ENCODE results near the gene ENC1. TPM values are rescaled to one million over a fixed set of nuclear protein-coding genes. Genes with fewer than 3 reads are reported as not detected.

Gene ENC1
- total and polyA plus RNA-seq, 7 experiments from 2014 or later: 0.77 to 18.1 (median 1.6) TPM

DNA sequence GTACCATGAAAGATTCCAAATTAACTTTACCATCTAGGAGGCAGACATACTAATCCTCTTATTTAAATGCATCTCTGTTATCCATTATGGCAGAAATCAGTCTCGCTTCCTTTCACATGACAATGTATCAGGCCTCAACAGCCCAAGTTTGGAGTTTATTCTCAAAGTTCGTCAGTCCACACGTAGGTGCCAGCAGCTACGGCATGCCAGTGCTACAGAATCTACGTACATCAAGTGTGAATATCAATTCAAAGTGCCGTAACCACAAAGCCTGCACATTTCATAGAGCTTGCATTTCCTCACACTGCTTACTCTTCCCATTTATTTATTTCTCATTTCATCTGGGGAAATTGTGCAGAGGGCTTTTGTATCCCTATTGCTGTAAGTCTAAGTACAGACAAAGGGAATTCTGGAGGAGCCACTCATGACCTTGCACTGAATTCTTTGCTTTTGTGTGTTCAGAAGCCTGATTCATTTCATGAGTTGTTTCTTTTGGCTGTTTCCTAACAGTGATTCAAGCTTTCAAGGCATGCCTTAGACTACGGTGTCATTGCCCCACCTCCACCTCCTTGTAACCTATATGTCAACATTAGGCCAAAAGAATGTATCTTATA is 10.0 kb downstream of the ENC1 start:
- Histone ChIP-seq H3K4me1 (ENCODE audit: control insufficient read depth in 2 of 2, insufficient read depth in 2 of 2, low read length in 2 of 2) (peaks cover 25 to 37% of the 10 kb centered on the region in 2 donors), H3K4me3 (ENCODE audit: low read length) (no peak overlapping the region), H3K27ac (ENCODE audit: low read depth, low read length) (peak overlapping the region; percentile 79), H3K27me3 (ENCODE audit: control insufficient read depth in 2 of 2, insufficient read depth in 2 of 2, low read length in 2 of 2) (no peaks in the 10 kb centered on the region), H3K36me3 (ENCODE audit: control insufficient read depth in 2 of 3, insufficient read depth in 3 of 3, low read length in 3 of 3) (no peaks in the 10 kb centered on the region), H3K9me3 (ENCODE audit: control insufficient read depth in 2 of 3, low read length in 3 of 3) (no peaks in the 10 kb centered on the region)
- H3K27me3 Mint-ChIP-seq: peaks cover 0 to 9% (median under 1%) of the 10 kb centered on the region in 5 donors
- peak overlapping the region in 7 of 10 donors; percentile 10 to 81 (median 63) for H3K4me3 Mint-ChIP-seq
- peak overlapping the region in 8 of 9 donors; percentile 64 to 96 (median 88) for H3K27ac Mint-ChIP-seq
- ATAC-seq (peak; percentile 76), DNase-seq (peak in 6 of 9 donors; percentile 35 to 84 (median 64))
- peaks cover 16 to 70% (median 25%) of the 10 kb centered on the region in 7 donors for H3K4me1 Mint-ChIP-seq
- POLR2A ChIA-PET: interaction anchor here (2.3 kb wide), 1 partner anchor 10 kb away, joined by 11 read pairs; the partner anchor contains the start of gene ENC1
- H3K9me3 Mint-ChIP-seq: no peaks in the 10 kb centered on the region
- CTCF ChIA-PET: interaction anchor here (1.7 kb wide), 1 partner anchor 10 kb away, joined by 8 read pairs; the partner anchor contains the start of gene ENC1
- peaks cover 0 to 24% (median 3%) of the 10 kb centered on the region in 5 donors for H3K36me3 Mint-ChIP-seq
- intact Hi-C loops (cut with micrococcal nuclease): loop anchor here (1.0 to 10.0 kb wide), 3 partner anchors 10 to 146 kb away; partner anchors contain the start of gene ENC1 (in 2 of the 2)

DNA sequence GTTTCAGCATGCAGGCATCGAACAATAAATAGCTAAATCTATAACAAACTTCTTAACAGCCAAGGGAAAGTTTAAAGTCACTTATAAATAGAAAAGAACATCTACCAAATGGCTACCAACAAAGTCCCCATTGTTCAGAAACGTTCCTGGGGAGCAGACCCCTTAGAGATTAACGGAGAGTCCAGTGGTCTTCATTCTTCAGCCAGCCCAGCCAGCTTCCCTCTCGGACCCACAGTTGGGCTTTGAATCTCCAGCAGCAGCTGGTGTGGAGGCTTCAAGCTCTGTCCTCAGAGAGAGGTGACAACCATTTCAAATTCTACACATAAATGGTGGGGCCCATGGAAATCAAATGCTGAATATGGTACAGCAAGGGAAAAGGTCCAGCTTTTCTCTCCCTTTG is 11.2 kb downstream of the ENC1 start:
- H3K4me1 ChIP-seq (ENCODE audit: control insufficient read depth in 2 of 2, insufficient read depth in 2 of 2, low read length in 2 of 2): peaks cover 25 to 37% of the 10 kb centered on the region in 2 donors
- H3K9me3 Mint-ChIP-seq: peaks cover 0 to 3% (median 0%) of the 10 kb centered on the region in 11 donors
- no peak for DNase-seq
- intact Hi-C loops (cut with micrococcal nuclease): no loop called here
- no peaks in the 10 kb centered on the region for H3K27me3 ChIP-seq (ENCODE audit: control insufficient read depth in 2 of 2, insufficient read depth in 2 of 2, low read length in 2 of 2)
- ATAC-seq: no peak
- H3K36me3 ChIP-seq (ENCODE audit: control insufficient read depth in 2 of 3, insufficient read depth in 3 of 3, low read length in 3 of 3): no peaks in the 10 kb centered on the region
- no peaks in the 10 kb centered on the region for H3K9me3 ChIP-seq (ENCODE audit: control insufficient read depth in 2 of 3, low read length in 3 of 3)
- peaks cover 0 to 13% (median 3%) of the 10 kb centered on the region in 5 donors for H3K36me3 Mint-ChIP-seq
- CTCF ChIA-PET: interaction anchor here (1.7 kb wide), 1 partner anchor 11 kb away, joined by 8 read pairs; the partner anchor contains the start of gene ENC1
- peak overlapping the region in 1 of 10 donors; percentile 78 for H3K4me3 Mint-ChIP-seq
- H3K27ac Mint-ChIP-seq: peak overlapping the region in 3 of 9 donors; percentile 48 to 95 (median 70)
- POLR2A ChIA-PET: interaction anchor here (2.3 kb wide), 1 partner anchor 12 kb away, joined by 11 read pairs; the partner anchor contains the start of gene ENC1
- peaks cover 16 to 64% (median 25%) of the 10 kb centered on the region in 7 donors for H3K4me1 Mint-ChIP-seq
- no peak overlapping the region for H3K27ac ChIP-seq (ENCODE audit: low read depth, low read length)
- H3K27me3 Mint-ChIP-seq: peaks cover 0 to 12% (median 0%) of the 10 kb centered on the region in 5 donors
- H3K4me3 ChIP-seq (ENCODE audit: low read length): no peak overlapping the region

DNA sequence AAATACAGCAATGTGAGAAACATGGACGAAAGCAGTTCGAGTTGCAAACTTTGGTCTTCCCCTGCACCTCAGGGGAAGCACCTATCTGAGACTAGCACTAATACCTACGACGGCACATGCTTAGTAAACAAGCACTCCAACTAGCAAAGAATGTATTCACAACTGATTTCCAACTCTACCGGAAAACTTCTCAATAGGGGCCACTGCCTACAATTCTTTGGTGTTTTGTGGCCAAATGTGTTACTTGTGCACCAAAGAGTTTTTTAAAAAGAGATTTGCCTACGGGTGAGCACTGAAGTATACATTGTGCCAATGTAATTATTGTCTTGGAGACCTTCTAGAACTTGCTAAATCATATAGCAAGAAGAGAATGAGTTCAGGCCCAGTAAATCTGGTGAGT is 12.2 kb downstream of the ENC1 start:
- Mint-ChIP-seq H3K4me3 (no peak overlapping the region), H3K9me3 (peaks cover 0 to 5% (median 0%) of the 10 kb centered on the region in 11 donors), H3K36me3 (peaks cover 0 to 18% (median 3%) of the 10 kb centered on the region in 5 donors), H3K27ac (peak overlapping the region in 2 of 9 donors; percentile 22 to 95), H3K4me1 (peaks cover 16 to 59% (median 25%) of the 10 kb centered on the region in 7 donors), H3K27me3 (peaks cover 0 to 20% (median under 1%) of the 10 kb centered on the region in 5 donors)
- H3K27ac ChIP-seq (ENCODE audit: low read depth, low read length): no peak overlapping the region
- H3K27me3 ChIP-seq (ENCODE audit: control insufficient read depth in 2 of 2, insufficient read depth in 2 of 2, low read length in 2 of 2): no peaks in the 10 kb centered on the region
- H3K9me3 ChIP-seq (ENCODE audit: control insufficient read depth in 2 of 3, low read length in 3 of 3): no peaks in the 10 kb centered on the region
- ATAC-seq (no peak), DNase-seq (no peak)
- H3K4me1 ChIP-seq (ENCODE audit: control insufficient read depth in 2 of 2, insufficient read depth in 2 of 2, low read length in 2 of 2): peaks cover 25 to 37% of the 10 kb centered on the region in 2 donors
- CTCF ChIA-PET: no interaction called here
- H3K4me3 ChIP-seq (ENCODE audit: low read length): no peak overlapping the region
- intact Hi-C loops (cut with micrococcal nuclease): no loop called here
- POLR2A ChIA-PET: interaction anchor here (1.2 kb wide), 1 partner anchor 13 kb away, joined by 3 read pairs; the partner anchor contains the start of gene ENC1
- no peaks in the 10 kb centered on the region for H3K36me3 ChIP-seq (ENCODE audit: control insufficient read depth in 2 of 3, insufficient read depth in 3 of 3, low read length in 3 of 3)

DNA sequence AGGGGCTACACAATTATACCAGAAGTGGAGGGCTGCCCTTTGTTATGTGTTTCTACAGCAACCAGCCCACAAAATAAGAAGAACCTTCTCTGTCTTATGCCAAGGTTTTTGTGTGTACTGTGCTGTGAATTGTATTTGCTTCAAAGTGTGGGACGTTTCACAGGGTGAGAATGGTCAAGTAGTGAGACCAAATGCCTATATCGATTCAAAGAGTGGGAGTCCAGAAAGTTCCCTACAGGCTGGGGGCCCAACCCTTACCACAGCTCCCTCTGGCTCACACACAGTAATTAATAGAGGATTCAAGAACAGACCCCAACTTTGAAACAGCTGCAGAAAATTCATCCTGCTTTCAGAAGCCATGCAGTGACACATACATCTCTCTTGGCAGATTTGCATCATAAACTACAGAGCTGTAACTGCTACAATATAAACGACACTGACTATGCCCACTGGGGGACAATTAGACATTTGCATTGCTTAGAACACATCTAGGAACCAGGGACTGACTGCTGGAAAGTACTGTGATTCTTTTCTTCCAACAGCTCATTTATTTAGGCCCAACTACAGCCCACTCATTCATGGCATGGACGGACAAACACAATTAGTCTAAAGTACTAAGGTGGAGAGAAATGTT is 12.8 kb downstream of the ENC1 start:
- H3K27ac ChIP-seq (ENCODE audit: low read depth, low read length): no peak overlapping the region
- Mint-ChIP-seq H3K36me3 (peaks cover 0 to 18% (median 3%) of the 10 kb centered on the region in 5 donors), H3K4me3 (no peak overlapping the region), H3K4me1 (peaks cover 16 to 55% (median 25%) of the 10 kb centered on the region in 7 donors), H3K27me3 (peaks cover under 1 to 23% (median 4%) of the 10 kb centered on the region in 5 donors), H3K27ac (peak overlapping the region in 2 of 9 donors; percentile 56 to 95), H3K9me3 (peaks cover 0 to 5% (median 0%) of the 10 kb centered on the region in 11 donors)
- ATAC-seq (no peak), DNase-seq (no peak)
- H3K36me3 ChIP-seq (ENCODE audit: control insufficient read depth in 2 of 3, insufficient read depth in 3 of 3, low read length in 3 of 3): no peaks in the 10 kb centered on the region
- ChIA-PET POLR2A (interaction anchor here (1.2 kb wide), 1 partner anchor 13 kb away, joined by 3 read pairs; the partner anchor contains the start of gene ENC1), CTCF (no interaction called here)
- H3K27me3 ChIP-seq (ENCODE audit: control insufficient read depth in 2 of 2, insufficient read depth in 2 of 2, low read length in 2 of 2): no peaks in the 10 kb centered on the region
- H3K4me3 ChIP-seq (ENCODE audit: low read length): no peak overlapping the region
- peaks cover 25 to 34% of the 10 kb centered on the region in 2 donors for H3K4me1 ChIP-seq (ENCODE audit: control insufficient read depth in 2 of 2, insufficient read depth in 2 of 2, low read length in 2 of 2)
- intact Hi-C loops (cut with micrococcal nuclease): no loop called here
- no peaks in the 10 kb centered on the region for H3K9me3 ChIP-seq (ENCODE audit: control insufficient read depth in 2 of 3, low read length in 3 of 3)

DNA sequence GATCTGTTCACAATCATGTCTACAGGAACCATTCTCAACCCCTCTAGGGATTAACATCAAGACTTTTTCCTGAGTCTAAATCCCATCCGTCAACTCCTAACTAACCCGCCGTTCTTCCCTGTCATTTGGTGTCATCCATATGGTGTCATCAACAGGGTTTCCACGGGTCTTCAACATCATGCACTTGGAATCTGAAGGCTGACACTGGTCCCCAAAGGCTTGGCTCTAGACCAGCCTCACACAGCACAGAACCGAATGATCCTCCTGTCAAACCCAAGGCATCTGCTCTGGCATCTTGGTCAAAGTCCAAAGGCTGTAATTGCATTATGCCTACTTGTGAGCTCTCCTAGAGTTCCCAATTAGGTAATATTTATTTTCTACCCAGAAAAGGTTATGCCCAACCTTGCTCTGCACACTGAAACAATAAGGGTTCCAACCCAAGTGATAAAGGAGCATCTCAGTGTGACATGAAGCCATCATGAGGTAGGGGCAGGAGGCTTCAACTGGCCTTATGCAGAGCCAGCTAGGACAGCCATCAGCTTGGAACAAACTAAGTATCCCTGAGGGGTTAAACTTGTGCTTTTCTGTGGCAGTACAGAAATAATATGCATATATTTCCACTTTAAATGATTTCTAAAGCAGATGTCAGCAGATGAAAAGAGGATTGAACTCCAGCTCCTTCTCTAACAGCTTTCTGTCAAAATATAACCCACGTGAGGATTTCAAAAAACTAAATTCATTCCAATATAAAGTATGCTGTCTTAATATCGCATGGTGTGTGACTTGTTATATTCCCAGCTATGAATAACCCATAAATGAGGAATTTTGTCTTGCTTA is 13.9 kb downstream of the ENC1 start:
- ATAC-seq (no peak), DNase-seq (no peak)
- CTCF ChIA-PET: interaction anchor here (0.7 kb wide), 1 partner anchor 35 kb away, joined by 3 read pairs; no protein-coding TSS in a partner anchor
- Mint-ChIP-seq H3K27me3 (peaks cover 5 to 31% (median 9%) of the 10 kb centered on the region in 5 donors), H3K27ac (peak overlapping the region in 1 of 9 donors; percentile 32), H3K4me1 (peaks cover 8 to 43% (median 17%) of the 10 kb centered on the region in 7 donors), H3K9me3 (peaks cover 0 to 5% (median 0%) of the 10 kb centered on the region in 11 donors), H3K4me3 (no peak overlapping the region), H3K36me3 (peaks cover 0 to 18% (median 3%) of the 10 kb centered on the region in 5 donors)
- no peak overlapping the region for H3K4me3 ChIP-seq (ENCODE audit: low read length)
- no peaks in the 10 kb centered on the region for H3K9me3 ChIP-seq (ENCODE audit: control insufficient read depth in 2 of 3, low read length in 3 of 3)
- no peak overlapping the region for H3K27ac ChIP-seq (ENCODE audit: low read depth, low read length)
- H3K36me3 ChIP-seq (ENCODE audit: control insufficient read depth in 2 of 3, insufficient read depth in 3 of 3, low read length in 3 of 3): no peaks in the 10 kb centered on the region
- POLR2A ChIA-PET: no interaction called here
- H3K4me1 ChIP-seq (ENCODE audit: control insufficient read depth in 2 of 2, insufficient read depth in 2 of 2, low read length in 2 of 2): peaks cover 14 to 22% of the 10 kb centered on the region in 2 donors
- H3K27me3 ChIP-seq (ENCODE audit: control insufficient read depth in 2 of 2, insufficient read depth in 2 of 2, low read length in 2 of 2): no peaks in the 10 kb centered on the region
- intact Hi-C loops (cut with micrococcal nuclease): no loop called here

DNA sequence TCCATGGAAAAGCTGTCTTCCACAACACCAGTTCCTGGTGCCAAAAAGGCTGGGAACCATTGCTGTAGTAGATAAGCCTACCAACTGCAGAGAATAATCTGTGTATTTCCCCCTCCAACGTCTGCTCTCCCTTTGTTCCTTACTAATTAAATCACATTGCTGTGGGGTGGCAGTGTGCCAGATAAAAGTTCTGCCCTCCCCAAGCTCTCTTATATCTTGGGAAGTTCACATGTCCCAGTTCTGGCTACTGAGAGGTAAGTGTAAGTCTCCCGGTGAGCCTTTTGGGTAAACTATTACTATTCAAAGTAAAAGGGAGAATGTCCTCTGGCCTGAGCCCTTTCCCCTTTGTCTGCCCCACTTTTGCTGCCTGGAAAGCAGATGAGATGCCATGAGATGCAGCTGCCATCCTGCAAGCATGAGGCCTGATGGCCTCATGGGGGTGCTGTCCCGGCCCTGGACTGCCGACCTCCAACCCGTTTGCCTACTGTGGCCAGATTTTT is 14.7 kb downstream of the ENC1 start:
- POLR2A ChIA-PET: no interaction called here

More for the DNA sequence above, 14.7 kb downstream of the ENC1 start:
- Histone ChIP-seq H3K9me3 (ENCODE audit: control insufficient read depth in 2 of 3, low read length in 3 of 3) (no peaks in the 10 kb centered on the region), H3K4me3 (ENCODE audit: low read length) (no peak overlapping the region), H3K4me1 (ENCODE audit: control insufficient read depth in 2 of 2, insufficient read depth in 2 of 2, low read length in 2 of 2) (peaks cover 7 to 16% of the 10 kb centered on the region in 2 donors), H3K36me3 (ENCODE audit: control insufficient read depth in 2 of 3, insufficient read depth in 3 of 3, low read length in 3 of 3) (no peaks in the 10 kb centered on the region), H3K27me3 (ENCODE audit: control insufficient read depth in 2 of 2, insufficient read depth in 2 of 2, low read length in 2 of 2) (no peaks in the 10 kb centered on the region), H3K27ac (ENCODE audit: low read depth, low read length) (no peak overlapping the region)
- H3K4me1 Mint-ChIP-seq: peaks cover 2 to 35% (median 8%) of the 10 kb centered on the region in 7 donors
- CTCF ChIA-PET: no interaction called here
- no peak for DNase-seq
- H3K27ac Mint-ChIP-seq: no peak overlapping the region
- peaks cover 0 to 18% (median 3%) of the 10 kb centered on the region in 5 donors for H3K36me3 Mint-ChIP-seq
- peaks cover 0 to 5% (median 0%) of the 10 kb centered on the region in 11 donors for H3K9me3 Mint-ChIP-seq
- intact Hi-C loops (cut with micrococcal nuclease): no loop called here
- peaks cover 5 to 31% (median 12%) of the 10 kb centered on the region in 5 donors for H3K27me3 Mint-ChIP-seq
- ATAC-seq: no peak
- no peak overlapping the region for H3K4me3 Mint-ChIP-seq

Measured in naive thymus-derived CD4-positive, alpha-beta T cell (primary cell).